SIG-M5 treated with dmso at 0.1 percent for 504 hours (cell line): ENCODE results near the gene AGPAT4.

Experiments
- DNase-seq: peaks from one replicate; lab custom pipeline; 2025; ENCODE audit not compliant: unreplicated experiment; lab: John Stamatoyannopoulos, UW

AGPAT4 gene

GRCh38 chr6:161169696-161170095 is 104.2 kb downstream of the AGPAT4 start:
- DNase-seq = peak; percentile 47

- no peak for DNase-seq
Observed at GRCh38 chr6:161169035-161169434, 104.8 kb downstream of the AGPAT4 start.

- no peak for DNase-seq
Observed at GRCh38 chr6:161168281-161168891, 105.5 kb downstream of the AGPAT4 start.

GRCh38 chr6:161166677-161167076 is 107.2 kb downstream of the AGPAT4 start:
- DNase-seq = no peak

- no peak for DNase-seq
Observed at GRCh38 chr6:161166176-161166575, 107.7 kb downstream of the AGPAT4 start.

GRCh38 chr6:161164182-161164625 is 109.7 kb downstream of the AGPAT4 start:
- DNase-seq = no peak

- no peak for DNase-seq
Observed at GRCh38 chr6:161163466-161164181, 110.2 kb downstream of the AGPAT4 start.

- DNase-seq = no peak
Observed at GRCh38 chr6:161162722-161163121, 111.1 kb downstream of the AGPAT4 start.

- DNase-seq = no peak
Observed at GRCh38 chr6:161161889-161162624, 111.8 kb downstream of the AGPAT4 start.

- DNase-seq = no peak
Observed at GRCh38 chr6:161161121-161161520, 112.7 kb downstream of the AGPAT4 start.

- DNase-seq = no peak
Observed at GRCh38 chr6:161154796-161155335, 119.0 kb downstream of the AGPAT4 start.

- no peak for DNase-seq
Observed at GRCh38 chr6:161153725-161154124, 120.1 kb downstream of the AGPAT4 start.

GRCh38 chr6:161152907-161153662 is 120.8 kb downstream of the AGPAT4 start:
- DNase-seq = no peak

- no peak for DNase-seq
Observed at GRCh38 chr6:161152527-161152862, 121.4 kb downstream of the AGPAT4 start.

- DNase-seq = no peak
Observed at GRCh38 chr6:161151660-161152526, 122.0 kb downstream of the AGPAT4 start.

GRCh38 chr6:161151059-161151645 is 122.7 kb downstream of the AGPAT4 start:
- DNase-seq = no peak

- no peak for DNase-seq
Observed at GRCh38 chr6:161150566-161150965, 123.3 kb downstream of the AGPAT4 start.

GRCh38 chr6:161150136-161150535 is 123.7 kb downstream of the AGPAT4 start:
- DNase-seq = no peak

GRCh38 chr6:161143663-161144430 is 130.0 kb downstream of the AGPAT4 start:
- DNase-seq = no peak
